Transverse colon (tissue), 4 donors: Measurements from ENCODE around the gene ERMP1.

Source experiments
- POLR2A ChIP-seq: fragments of 450-650 bp; IDR thresholded peaks from one replicate; pipeline ENCODE4 v1.6.1; 2016; ENCODE audit warnings: antibody characterized with exemption, mild to moderate bottlenecking, moderate library complexity
- POLR2AphosphoS5 ChIP-seq, 3 donors: sonication (generic); formaldehyde crosslinking; IDR thresholded peaks; one replicate each; pipeline ENCODE4 v1.6.1; 2016; ENCODE audit warnings: antibody characterized with exemption in 3 of 3
- TF ChIP-seq, protein P1 (sequence below), 5 experiments: fragments of 200-600 bp in 3 of 5; fragments of 450-650 bp in 2 of 5; sonication (generic) in 3 of 5; IDR thresholded peaks; 1 replicate in 2 of 5; 2 replicates in 3 of 5; pipeline ENCODE4 v1.5.1; 2016 to 2017; ENCODE audit warnings: antibody characterized with exemption in 5 of 5, inconsistent platforms in 3 of 5, mild to moderate bottlenecking in 2 of 5, moderate library complexity in 1 of 5

DNA sequence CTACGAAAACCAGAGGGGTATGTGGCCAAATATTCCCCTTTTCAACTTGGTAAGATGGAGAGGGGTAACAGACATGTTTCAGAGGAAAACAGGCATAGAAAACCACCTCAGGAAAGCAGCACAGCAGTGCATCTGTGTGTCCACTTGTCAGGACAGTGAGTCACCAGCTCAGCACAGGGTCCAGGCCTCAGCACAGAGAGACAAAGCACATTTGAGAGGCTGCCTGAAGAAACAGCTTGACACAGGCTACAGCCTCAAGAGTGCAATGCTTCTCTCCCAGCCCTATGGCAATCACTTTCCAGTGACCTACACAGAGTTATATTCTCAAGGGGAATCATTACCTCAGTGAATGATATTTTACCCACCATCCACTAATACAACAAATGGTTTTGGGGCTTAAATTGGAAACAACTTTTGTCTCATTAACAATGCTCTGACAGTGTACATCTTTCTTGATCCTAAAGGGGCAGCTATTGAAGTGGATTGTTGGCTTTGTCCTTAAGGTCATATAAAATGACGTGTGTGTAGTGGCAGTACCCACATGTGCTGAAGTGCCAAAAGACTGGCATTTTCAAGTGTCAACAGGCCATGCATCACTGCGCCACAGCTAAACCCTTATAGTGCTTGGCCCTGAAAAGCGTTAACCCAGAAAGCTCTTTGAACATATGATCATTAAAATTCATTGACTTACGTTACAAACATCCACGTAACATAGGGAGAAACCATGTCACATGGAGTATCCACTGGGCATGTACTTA lies 46.4 kb downstream of the ERMP1 start:
- TF ChIP-seq, protein P1, sequence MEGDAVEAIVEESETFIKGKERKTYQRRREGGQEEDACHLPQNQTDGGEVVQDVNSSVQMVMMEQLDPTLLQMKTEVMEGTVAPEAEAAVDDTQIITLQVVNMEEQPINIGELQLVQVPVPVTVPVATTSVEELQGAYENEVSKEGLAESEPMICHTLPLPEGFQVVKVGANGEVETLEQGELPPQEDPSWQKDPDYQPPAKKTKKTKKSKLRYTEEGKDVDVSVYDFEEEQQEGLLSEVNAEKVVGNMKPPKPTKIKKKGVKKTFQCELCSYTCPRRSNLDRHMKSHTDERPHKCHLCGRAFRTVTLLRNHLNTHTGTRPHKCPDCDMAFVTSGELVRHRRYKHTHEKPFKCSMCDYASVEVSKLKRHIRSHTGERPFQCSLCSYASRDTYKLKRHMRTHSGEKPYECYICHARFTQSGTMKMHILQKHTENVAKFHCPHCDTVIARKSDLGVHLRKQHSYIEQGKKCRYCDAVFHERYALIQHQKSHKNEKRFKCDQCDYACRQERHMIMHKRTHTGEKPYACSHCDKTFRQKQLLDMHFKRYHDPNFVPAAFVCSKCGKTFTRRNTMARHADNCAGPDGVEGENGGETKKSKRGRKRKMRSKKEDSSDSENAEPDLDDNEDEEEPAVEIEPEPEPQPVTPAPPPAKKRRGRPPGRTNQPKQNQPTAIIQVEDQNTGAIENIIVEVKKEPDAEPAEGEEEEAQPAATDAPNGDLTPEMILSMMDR (IDR thresholded peaks at IDR 0.05), result no peak
- TF ChIP-seq POLR2AphosphoS5 (IDR thresholded peaks at IDR 0.05), result no peak
- no peak for TF ChIP-seq POLR2A
